Fibroblast of lung (primary cell): ENCODE data around the gene ZDHHC22.

Source experiments
- EZH2 ChIP-seq: IDR thresholded peaks from 2 replicates; pipeline ENCODE4 v1.5.1; 2012; ENCODE audit warnings: low read length, control low read depth, mild to moderate bottlenecking; ENCODE audit errors: missing control alignments
- TF ChIP-seq, protein P1 (sequence below), 2 donors: IDR thresholded peaks in 1 of 2; conservative IDR thresholded peaks in 1 of 2; 1 replicate in 1 of 2; 2 replicates in 1 of 2; pipeline ENCODE4 v1.5.1; 2011 to 2012; ENCODE audit warnings: low read length in 2 of 2, control low read depth in 1 of 2, inconsistent platforms in 1 of 2, low read depth in 1 of 2, mild to moderate bottlenecking in 1 of 2

DNA sequence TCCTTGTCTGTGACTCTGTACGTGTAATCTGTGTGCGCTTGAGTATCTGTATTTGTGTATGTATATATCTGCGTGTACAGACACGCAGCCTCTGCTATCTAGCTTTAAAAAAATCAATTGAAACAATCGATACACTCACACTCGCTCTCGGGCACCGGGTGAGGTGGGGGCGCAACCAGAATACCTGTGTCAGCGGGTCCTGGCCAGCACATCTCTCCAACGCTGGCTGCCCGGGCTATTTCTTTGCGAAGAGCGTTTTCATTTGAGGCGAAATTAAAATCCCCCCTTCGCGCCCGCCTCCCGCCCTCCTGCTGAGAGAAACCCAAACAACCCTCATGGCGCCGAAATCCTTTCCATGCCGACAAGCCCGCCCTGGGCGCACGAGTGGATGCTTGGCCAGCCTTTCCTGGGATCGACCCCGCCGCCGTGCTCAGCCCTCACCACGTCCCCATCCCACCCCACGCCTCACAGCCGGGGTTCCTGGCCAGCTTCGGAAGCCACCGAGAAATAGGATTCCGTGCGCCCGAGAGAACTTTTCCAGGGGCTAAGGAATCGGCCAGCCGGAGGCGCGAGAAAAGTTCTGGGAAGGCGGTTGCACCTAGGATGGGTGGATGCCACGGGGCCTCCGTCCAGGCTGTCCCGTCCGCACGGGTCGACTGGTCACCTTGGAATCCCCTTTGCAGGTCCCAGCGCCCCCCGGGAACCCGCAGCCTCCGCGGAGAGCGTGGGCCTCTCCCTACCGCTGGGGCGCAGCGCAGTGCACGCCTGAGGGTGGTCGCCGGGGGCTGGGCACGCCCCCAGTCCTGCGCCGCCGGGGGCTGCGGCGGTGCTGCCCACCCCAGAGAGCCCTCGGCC is 1.0 kb downstream of the ZDHHC22 start:
- TF ChIP-seq, protein P1, sequence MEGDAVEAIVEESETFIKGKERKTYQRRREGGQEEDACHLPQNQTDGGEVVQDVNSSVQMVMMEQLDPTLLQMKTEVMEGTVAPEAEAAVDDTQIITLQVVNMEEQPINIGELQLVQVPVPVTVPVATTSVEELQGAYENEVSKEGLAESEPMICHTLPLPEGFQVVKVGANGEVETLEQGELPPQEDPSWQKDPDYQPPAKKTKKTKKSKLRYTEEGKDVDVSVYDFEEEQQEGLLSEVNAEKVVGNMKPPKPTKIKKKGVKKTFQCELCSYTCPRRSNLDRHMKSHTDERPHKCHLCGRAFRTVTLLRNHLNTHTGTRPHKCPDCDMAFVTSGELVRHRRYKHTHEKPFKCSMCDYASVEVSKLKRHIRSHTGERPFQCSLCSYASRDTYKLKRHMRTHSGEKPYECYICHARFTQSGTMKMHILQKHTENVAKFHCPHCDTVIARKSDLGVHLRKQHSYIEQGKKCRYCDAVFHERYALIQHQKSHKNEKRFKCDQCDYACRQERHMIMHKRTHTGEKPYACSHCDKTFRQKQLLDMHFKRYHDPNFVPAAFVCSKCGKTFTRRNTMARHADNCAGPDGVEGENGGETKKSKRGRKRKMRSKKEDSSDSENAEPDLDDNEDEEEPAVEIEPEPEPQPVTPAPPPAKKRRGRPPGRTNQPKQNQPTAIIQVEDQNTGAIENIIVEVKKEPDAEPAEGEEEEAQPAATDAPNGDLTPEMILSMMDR (conservative IDR thresholded peaks at IDR 0.05 in 1 of 2, IDR thresholded peaks at IDR 0.05 in 1 of 2; ENCODE audit: low read depth in 1 of 2, low read length in 2 of 2), result no peak
- peak; percentile 61 for TF ChIP-seq EZH2
